ENCODE data around the gene GTF3C5. TPM values are rescaled to one million over a fixed set of nuclear protein-coding genes. Genes with fewer than 3 reads are reported as not detected.

The GTF3C5 gene
- total and polyA plus RNA-seq, 9 of the 15 experiments (the other 6 are each of a cell fraction or from before 2014, with no cell fraction given): 3.8 to 118 (median 83.7) TPM

- TF ChIP-seq PRDM10 (IDR thresholded peaks at IDR 0.05; ENCODE audit: partially characterized antibody) (no peak), ZNF224 (CRISPR knock-in tag; IDR thresholded peaks at IDR 0.05) (no peak), ZNF184 (CRISPR knock-in tag; IDR thresholded peaks at IDR 0.05) (no peak)
These were observed 279 bp downstream of the GTF3C5 start (continued) for GRCh38 chr9:133031130-133031422.

- Histone ChIP-seq H3K9me1 (ENCODE audit: control insufficient read depth, insufficient read depth, low read length) (no peaks in the 10 kb centered on the region), H3K4me3 (peak overlapping the region; percentile 99), H3K9ac (ENCODE audit: insufficient read depth in 1 of 2, low read depth in 2 of 2, low read length in 2 of 2) (peak overlapping the region; percentile 83 to 98), H3K27me3 (ENCODE audit: control insufficient read depth in 2 of 2, insufficient read depth in 2 of 2, low read length in 2 of 2) (no peaks in the 10 kb centered on the region), H3K4me2 (ENCODE audit: insufficient read depth, low read length) (peak overlapping the region; percentile 95), H3K4me1 (replicated peaks in 1 of 2; ENCODE audit: control insufficient read depth in 2 of 2, insufficient read depth in 2 of 2, low read length in 2 of 2) (peaks cover 21 to 28% of the 10 kb centered on the region in 2 experiments; a peak in 4 of 5 replicates), H2AFZ (ENCODE audit: low read depth, low read length) (no peak overlapping the region), H3K36me3 (ENCODE audit: control insufficient read depth, insufficient read depth, low read length) (peaks cover 46% of the 10 kb centered on the region), H3K79me2 (ENCODE audit: control insufficient read depth, insufficient read depth, low read length) (peaks cover 79% of the 10 kb centered on the region), H3K27ac (ENCODE audit: extremely low read depth, low read depth, low read length) (peak overlapping the region; percentile 93), H3K9me3 (replicated peaks; ENCODE audit: control insufficient read depth, insufficient read depth, low read depth, low read length) (peaks cover 14% of the 10 kb centered on the region; the same call in 1 of the 2 replicates), H4K20me1 (replicated peaks; ENCODE audit: control insufficient read depth, insufficient read depth, low read length) (0 out of 2 replicates have a peak, but pooled peaks cover under 1% of the 10 kb centered on the region)
- WGBS (ENCODE audit: insufficient coverage, low coverage, missing lambda C conversion rate): 26% methylated on average over 9 of the region's 10 CpGs
- POLR2A ChIA-PET: interaction anchor here (0.6 to 2.7 kb wide), 10 partner anchors 9 to 121 kb away, joined by 3 to 15 read pairs (median 4); no protein-coding TSS in a partner anchor
- CTCF ChIA-PET (ENCODE audit: low intra/inter-chr PET ratio): no interaction called here
- FAIRE-seq: no peak
- TSS peak; percentile 41 for BruUV-seq (replicated peaks)
- intact Hi-C loops (cut with micrococcal nuclease): no loop called here
- in situ Hi-C loops (cut with MboI): no loop called here
- DNase-seq (ENCODE audit: extremely low read depth in 1 of 4, low spot score in 3 of 4): peak in 1 of 4 experiments; percentile 19
- ATAC-seq: no peak
- TF ChIP-seq TGIF2 (CRISPR knock-in tag; IDR thresholded peaks at IDR 0.05) (peak; percentile 81; the same call in 1 of the 2 replicates), TRIM28 (IDR thresholded peaks at IDR 0.05) (peak; percentile 64; the same call in 1 of the 2 replicates), TRIM24 (IDR thresholded peaks at IDR 0.05) (peak; percentile 33 to 35; a peak in 2 of 4 replicates), MAX (CRISPR knock-in tag; IDR thresholded peaks at IDR 0.05) (0 out of 2 replicates have a peak, but pooled peaks have one; percentile 26), TEAD1 (CRISPR knock-in tag; IDR thresholded peaks at IDR 0.05) (0 out of 4 replicates have a peak, but pooled peaks of 1 of the 2 experiments have one; percentile 30), THRAP3 (IDR thresholded peaks at IDR 0.05; ENCODE audit: borderline replicate concordance) (0 out of 2 replicates have a peak, but pooled peaks have one; percentile 58), XRCC4 (IDR thresholded peaks at IDR 0.05; ENCODE audit: extremely low read depth, insufficient read depth, insufficient read length) (no peak), CEBPG (CRISPR knock-in tag; IDR thresholded peaks at IDR 0.05) (0 out of 2 replicates have a peak, but pooled peaks have one; percentile 18), CEBPG (tag; conservative IDR thresholded peaks at IDR 0.05 in 1 of 2, IDR thresholded peaks at IDR 0.05 in 1 of 2) (no peak), NR2C2 (CRISPR knock-in tag; IDR thresholded peaks at IDR 0.05) (no peak), NR2C2 (tag; IDR thresholded peaks at IDR 0.05) (no peak), ARID1B (IDR thresholded peaks at IDR 0.05) (0 out of 2 replicates have a peak, but pooled peaks have one; percentile 13), ARNT (IDR thresholded peaks at IDR 0.05) (0 out of 4 replicates have a peak, but pooled peaks of 1 of the 2 experiments have one; percentile 9), FOXA3 (CRISPR knock-in tag; conservative IDR thresholded peaks at IDR 0.05 in 1 of 2, IDR thresholded peaks at IDR 0.05 in 1 of 2) (peak in 1 of 2 experiments; percentile 58; a peak in 1 of 4 replicates), ZBTB17 (CRISPR knock-in tag; IDR thresholded peaks at IDR 0.05) (no peak), NFE2 (IDR thresholded peaks at IDR 0.05; ENCODE audit: low read depth) (peak; percentile 49)
These were observed 707 bp downstream of the GTF3C5 start for GRCh38 chr9:133031496-133031911.
